RPMI7951 (cell line): Measurements from ENCODE around the gene C14orf180. TPM values are rescaled to one million over a fixed set of nuclear protein-coding genes. Genes with fewer than 3 reads are reported as not detected.
"Not testable (repeated sequence)": the region's sequence is repeated elsewhere in the genome, so short reads cannot be mapped to it uniquely, and the experiment has no call there.

Source experiments
- DNase-seq: peaks from one replicate; pipeline ENCODE4 v3.0.0-alpha.2; 2012; ENCODE audit warnings: low read depth
- total RNA-seq: library from RNA; depleted of rRNA; stranded (reverse); fragments of >200 nt; shearing (Covaris generic); gene quantifications from 2 replicates; pipeline ENCODE4 v1.2.3, GENCODE V29; 2014

C14orf180 gene
- total RNA-seq, 1 experiment from 2014 or later, result not detected

DNA sequence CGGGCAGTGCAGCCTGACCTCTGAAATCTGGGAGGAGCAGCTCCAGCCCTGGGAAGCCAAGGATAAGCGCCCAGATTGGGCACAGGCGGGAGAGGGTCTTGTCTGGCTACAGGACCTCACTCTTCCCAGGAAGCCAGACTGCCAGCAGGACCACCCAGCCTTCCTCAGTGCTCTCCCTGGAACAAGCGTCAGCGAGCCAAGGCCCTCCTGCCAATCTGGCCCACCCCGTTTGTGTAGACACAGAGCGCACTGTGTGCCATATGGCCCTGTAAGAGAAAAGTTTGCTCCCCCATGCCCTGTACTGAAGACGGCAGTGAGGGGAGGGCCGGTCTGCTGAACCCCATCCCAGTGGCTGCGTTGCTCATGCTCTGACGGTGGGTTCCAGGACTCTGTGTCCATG lies 1.2 kb upstream of the C14orf180 start:
- DNase-seq, result no peak

DNA sequence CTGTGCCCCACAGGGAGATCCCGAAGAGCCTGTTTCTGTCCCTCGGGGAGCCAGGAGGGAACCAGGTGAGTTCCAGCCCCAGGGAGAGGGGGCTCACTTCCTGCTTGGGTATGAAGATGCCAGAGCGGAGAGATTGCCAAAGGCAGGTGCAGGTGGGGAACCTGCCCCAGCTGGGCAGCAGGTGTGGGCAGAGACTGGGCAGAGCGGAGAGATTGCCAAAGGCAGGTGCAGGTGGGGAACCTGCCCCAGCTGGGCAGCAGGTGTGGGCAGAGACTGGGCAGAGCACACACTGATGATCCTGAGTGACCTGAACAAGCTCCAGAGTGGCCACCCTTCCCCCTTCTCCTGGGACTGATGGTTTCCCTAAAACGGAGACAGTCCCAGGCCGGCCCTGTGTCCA lies 375 bp downstream of the C14orf180 start:
- not testable (repeated sequence) for DNase-seq

DNA sequence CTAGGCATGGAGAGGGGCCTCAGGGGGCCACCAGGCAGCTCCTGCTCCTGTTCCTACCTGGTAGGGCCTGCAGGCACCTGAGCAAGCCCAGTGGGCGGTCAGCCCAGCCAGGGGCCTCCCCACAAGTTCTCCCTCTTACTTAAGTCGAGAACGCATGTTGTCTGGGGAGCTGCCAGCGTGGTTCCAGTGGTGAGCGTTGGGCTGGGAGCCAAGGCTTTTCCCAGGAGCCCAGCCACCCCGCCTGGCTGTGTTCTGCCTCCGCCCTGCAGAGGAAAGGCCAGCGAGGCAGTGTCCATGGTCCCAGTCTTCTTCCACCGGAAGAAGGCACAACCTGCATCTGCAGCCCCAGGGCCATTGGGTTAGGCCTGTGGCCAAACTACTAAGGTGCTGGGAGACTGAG lies 1.4 kb downstream of the C14orf180 start:
- peak; percentile 47 for DNase-seq

DNA sequence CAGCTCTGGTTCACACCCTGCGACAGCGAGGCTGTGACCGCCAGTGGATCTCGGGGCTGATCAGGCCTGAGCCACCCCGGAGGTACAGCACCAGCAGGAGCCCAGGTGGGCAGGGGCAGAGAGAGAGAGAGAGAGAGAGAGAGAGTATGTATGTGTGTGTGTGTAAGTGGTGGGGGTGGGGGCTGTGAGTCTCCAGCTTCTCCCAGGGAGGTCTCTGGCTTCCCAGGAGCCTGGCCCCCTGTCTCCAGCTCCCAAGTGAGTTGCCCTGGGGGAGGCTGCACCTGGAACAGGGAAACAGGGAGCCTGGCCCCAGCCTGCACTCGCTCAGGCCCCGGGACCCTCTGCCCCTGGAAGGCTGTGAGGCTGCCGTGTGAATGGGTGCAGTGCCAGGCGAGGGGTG lies 2.0 kb downstream of the C14orf180 start:
- DNase-seq, result no peak

DNA sequence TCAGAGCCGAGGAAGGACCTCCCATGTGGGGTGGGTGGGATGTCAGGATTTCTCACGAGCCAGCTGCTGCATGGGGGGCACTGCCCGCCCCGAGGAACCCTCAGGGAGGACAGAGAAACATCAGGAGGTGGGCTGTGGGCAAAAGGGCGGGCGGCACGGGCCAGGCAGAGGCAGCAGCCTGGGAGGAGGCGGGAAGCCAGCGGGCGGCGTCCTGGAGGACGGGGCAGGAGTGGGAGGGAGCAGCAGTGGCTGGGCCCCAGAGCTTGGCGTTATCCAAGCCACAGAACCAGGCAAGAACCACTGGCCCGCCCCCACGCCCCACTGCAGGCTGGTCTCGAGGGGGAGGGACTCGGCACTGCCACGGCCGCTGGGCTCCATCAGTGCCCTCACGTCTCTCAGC lies 2.4 kb downstream of the C14orf180 start:
- no peak for DNase-seq

DNA sequence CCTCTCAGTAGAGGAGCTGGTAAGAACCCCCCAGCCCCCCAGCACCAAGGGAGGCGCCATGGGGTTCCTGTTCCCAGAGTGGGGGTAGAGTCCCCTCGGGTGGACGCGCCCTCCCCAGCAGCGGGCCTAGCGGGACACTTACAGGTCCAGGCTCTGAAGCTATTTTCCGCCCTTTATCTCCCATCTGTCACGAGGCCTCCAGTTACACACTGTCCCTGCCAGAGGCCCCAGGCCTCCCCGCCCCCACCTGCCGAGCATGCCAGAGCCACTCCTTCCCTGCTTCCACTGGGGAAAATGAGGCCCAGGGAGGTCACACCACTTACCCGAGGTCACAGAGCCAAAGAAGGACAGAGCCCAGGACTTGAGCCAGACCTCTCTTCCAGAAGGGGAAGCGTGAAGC lies 3.1 kb downstream of the C14orf180 start:
- no peak for DNase-seq

DNA sequence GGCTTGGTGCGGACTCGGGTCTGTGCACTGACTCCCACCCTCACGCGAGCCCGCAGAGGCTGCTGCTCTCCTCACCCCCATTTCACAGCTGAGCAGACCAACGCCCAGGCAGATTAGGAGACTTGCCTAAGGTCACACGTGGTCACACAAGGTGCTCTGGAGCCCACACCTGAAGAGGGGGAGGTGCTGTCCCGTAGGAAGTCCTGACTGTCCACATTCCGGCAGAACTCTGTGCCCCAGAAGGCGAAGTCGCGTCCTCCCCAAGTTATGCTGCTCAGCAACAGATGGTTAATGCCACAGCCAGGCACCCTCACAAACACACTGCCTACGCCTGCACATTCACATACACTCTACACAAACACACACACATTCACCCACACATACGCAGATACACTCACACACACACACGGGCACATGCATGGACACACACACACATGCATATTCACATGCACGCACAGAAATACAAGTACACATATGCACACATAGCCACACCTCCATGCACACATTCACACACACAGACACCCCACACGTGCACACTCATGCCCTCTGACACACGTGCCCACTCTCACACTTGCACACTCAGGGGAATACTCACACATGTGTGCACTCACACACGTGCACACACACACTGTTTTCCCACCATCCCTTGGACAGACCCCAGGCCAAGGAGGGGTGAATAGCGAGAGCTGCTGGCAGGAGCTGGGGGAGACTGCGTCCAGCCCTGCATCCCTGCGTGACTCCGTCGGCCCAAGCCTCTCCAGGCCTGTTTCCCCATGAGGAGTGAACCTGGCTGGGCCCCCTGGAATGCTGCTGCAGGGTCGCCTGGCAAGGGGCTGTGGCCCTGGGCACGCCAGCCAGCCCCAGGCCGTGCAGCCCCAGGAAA lies 4.1 kb downstream of the C14orf180 start:
- no peak for DNase-seq

DNA sequence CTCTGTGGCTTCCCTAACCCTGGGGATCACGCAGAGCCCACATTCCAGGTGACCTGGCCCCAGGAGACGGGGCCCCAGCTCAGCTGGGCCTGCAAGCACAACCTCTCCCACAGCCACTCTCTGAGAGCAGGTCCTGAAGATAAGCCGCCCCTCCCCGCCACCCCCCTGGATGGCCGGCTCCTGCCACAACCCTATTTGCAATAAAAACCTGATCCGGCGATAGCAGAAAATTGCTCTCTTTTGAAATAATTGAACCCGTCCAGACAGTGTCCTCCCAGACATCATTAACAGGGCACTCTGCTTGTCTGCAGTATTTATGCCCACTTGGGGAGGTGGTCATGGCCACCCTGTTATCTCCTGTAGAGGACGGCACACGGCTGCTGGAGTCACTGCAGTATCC lies 5.0 kb downstream of the C14orf180 start:
- no peak for DNase-seq

DNA sequence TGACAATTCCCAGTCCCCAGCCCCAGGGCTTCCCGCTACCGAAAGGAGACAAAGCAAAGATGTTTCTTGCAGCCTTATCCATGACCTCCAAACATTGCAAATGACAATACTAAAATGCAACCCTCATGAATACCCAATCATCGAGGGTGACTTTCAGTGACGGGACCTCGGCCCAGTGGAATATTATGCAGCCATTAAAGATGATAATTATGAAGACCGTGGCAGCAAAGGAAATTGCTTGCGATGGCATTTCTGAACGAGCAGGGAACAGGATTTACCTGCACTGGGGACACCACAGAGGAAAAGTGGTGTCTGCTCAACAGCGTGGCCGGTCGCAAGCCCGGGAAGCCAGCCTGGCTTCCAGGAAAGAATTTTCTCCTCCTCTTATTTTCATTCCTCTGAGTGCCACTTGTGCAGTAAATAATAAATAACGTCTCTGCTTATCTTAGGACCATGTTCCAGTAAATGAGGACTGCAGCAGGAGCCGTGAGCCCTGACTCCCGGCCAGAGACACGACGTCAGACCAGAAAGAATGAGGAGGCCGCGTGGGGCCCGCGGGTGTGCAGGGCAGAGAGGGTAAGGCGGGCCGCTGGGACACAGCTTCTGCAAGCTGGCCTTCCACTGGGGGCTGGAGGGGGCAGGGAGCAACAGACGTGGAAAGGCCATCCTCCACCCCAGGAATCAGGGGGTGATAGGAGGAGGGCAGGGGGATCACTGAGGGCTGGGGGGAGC lies 6.6 kb downstream of the C14orf180 start:
- no peak for DNase-seq

DNA sequence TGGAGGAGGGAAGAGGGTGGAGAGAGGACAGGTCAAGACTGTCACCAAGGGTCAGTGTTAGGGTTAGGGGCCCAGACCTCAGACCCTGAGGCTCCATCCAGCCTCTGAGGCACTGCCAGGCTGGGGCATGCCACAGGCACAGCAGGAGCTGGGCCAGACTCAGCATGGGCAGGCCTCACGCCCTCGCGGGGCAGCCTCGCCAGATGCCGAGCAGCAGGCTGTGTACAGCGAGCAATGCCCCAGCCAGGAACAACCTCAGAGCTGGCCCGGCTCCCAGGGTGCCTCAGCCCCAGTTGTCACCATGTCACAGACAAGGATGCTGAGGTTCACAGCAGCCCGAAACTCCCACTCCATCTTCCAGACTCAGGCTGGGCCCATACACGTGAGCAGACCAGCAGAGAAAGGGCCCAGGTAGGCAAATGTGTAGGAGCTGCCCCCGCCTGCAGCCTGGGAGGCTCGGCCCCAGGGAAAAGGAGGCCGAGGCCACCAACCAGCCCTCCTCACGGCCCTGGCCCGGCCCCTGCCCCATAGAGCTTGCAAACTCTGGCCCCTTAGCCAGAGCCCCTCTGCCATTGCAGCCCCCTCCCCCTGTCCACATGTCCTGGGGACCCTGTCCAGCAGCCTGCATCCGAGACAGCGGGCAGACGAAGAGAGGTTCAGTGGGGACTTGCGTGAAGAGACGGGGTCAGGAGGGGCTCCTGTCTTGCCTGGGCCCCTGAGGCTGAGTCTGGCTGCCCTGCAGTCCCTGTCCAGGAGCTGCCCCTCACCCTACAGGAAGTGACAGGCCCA lies 7.5 kb downstream of the C14orf180 start:
- no peak for DNase-seq

DNA sequence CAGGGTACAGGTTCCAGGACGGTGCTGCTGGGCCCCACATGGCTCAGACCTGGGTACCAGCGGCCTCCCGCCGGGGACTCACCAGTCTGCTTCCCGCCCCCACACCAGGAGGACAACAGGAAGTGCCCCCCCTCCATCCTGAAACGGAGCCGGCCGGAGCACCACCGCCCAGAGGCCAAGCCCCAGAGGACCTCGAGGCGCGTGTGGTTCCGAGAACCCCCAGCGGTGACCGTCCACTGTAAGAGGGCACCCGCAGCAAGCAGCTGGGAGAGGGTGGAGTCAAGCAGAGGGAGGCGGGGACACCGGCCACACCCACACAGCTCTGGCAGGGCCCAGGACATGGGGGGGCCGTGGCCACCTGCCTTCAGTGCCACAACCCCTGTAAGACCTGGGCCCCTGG lies 8.1 kb downstream of the C14orf180 start:
- no peak for DNase-seq

DNA sequence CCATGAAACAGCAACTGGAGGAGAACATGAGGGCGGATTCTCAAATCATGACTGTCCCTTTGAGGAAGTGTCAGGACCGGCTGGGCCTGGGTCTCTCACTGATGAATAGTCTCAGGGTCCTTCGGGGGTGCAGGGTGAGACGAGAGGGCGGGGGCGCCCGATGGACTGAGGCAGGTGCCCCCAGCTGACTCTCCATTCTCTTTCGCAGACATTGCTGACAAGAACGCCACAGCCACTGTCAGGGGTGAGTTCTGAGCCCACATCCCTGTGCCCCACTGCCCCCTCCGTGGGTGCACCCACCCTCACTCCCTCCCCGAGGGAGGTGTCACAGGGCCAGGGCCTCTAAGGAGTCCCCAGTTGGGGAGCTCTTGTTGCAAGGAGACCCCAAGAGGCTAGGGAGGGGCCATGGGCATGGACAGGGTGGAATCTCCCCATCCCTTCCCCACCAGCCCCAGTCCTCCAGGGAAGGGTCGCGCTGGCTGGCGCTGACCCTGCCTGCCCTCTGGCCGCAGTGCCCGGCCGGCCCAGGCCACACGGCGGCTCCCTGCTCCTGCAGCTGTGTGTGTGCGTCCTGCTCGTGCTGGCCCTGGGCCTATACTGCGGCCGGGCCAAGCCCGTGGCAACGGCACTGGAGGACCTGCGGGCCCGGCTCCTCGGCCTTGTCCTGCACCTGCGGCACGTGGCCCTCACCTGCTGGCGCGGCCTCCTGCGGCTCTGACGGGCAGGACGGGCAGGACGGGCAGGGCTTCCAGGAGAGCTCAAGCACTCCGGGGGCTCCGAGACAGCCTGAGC lies 8.7 kb downstream of the C14orf180 start:
- no peak for DNase-seq

DNA sequence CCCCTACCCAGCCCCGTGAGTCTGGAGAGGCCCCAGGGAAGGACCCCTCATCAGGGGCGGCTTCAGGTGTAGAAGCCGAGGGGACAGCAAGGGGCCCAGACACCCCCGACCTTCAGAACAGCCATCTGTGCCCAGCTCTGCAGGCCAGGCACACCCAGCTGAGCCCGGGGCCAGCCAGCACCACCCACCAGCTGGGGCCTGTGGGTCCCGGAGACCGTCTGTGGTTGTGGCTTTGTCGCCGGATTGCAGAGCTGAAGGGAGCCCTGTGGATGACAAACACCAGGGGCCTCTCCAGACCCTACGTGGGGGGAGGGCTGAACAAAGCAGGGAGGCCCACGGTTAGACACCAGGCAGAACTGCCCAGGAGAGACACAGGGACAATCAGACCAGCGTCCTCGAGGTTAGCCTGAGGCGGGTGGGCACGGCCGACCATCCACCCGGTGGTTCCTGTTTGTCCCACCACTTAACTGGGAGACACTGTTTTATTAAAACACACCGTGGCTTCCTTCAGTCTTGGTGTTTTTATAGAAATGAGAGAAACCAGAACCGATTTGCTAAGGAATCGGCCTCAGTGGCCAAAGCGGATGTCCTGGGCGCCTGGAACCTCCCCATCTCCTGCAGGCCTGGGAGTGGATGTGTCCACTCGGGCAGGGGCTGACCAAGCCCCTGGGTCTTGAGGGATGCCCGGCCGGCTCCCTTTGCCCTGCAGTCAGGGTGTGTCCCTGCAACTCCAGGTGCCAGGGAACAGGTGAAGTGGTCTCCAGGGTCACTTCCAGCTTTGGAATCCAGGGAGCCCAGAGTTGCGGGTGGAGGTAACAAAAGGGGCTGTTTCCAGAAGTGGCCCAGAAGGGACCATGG lies 10.0 kb downstream of the C14orf180 start:
- no peak for DNase-seq

DNA sequence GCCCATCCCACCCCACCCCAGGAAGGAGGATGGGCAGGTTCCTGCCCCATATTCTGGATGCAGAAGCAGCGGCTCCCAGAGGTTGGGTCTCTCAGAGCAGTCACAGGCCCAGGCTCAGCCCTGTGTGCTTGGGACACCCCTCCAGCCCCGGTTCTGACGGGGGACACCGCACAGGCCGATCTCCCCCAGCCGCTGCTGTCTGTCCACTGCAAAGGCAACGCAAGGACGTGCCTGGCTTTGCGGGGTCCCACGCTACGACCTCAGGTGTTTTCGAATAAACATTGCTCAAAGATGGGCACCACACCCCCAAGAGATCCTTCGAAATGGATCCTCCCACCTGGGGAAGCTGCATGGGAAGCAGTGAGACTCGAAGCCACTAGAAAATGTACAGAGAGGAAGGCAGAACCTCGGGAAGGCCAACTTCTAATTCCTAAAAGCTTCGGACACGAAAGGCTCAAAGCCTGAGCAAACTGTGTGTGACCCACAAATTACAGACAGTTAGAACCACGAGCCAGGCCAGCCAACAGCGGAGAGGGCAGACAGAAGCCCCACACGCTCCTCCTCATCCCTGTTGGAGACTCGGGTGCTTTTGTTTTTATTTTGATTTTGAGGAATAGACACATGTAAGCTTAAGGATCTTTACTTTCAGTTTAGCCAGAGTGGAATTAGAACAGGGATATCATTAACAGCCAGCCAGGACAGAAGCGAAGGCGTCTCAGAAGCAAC lies 10.8 kb downstream of the C14orf180 start:
- no peak for DNase-seq

DNA sequence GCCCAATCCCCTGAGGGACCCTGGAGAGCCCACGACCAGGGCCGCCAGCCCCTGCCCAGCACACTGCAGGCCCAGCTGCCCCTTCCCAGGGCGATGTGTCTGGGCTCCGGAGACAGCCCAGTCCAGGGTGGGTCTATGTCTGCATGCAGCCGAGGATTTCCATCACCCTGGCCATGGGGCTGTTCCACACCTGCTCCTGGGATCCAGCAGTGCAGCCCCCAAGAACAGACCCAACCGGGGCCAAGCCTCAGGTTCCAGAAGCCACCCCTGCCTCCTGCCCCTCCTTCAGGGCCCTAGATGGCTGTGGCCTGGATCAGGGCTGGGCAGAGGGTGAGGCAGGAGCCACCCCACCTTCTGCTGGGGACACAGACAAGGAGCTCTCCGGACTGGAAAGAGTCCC lies 11.5 kb downstream of the C14orf180 start:
- no peak for DNase-seq

DNA sequence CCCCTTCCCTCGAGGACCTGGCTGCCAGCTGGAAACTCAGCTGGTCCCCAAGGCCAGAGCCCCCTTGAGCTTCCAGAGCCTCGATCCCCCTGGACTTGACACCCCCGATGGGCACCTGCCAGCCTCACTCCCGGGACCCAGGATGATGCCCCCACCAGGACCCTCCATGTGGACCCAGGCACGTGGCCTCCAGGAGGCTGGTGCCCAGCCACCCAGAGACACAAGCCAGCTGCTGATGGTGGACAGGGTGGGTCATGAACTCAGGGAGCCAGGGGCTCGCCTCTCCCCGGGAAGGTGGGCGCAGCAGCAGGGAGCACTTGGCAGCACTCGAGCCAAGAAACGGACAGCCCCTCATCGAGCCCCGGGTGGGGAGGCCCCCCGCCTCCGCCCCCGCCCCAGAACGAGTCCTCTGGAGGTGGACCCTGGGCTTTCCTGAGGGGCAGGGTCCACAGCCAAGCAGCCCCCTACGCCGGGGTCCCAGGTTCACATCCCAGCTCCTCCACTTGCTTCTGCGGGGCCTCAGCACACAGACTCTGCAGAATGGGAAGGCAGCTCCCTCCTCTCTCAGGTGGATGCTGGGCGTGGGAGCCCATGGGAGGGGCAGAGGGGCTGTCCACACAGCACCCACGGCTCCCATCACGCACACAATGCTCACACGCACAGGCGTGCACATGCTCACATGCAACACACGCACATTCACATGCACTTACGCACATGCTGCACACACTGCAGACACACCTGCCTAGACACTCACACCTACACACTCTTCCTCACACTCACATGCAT lies 12.1 kb downstream of the C14orf180 start:
- no peak for DNase-seq

DNA sequence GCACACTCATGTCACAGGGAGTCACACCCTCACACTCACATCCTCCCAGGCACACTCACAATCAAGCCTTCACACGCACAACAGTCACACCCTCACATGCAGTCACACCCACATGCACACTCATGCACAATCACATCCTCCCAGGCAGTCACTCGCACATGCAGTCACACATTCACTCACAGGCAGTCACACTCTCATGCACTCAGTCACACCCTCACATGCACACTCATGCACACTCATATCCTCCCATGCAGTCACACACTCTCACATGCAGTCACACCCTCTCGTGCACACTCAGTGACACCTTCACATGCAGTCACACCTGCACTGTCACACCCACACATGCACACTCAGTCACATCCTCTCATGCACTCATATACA lies 12.7 kb downstream of the C14orf180 start:
- DNase-seq, result no peak

DNA sequence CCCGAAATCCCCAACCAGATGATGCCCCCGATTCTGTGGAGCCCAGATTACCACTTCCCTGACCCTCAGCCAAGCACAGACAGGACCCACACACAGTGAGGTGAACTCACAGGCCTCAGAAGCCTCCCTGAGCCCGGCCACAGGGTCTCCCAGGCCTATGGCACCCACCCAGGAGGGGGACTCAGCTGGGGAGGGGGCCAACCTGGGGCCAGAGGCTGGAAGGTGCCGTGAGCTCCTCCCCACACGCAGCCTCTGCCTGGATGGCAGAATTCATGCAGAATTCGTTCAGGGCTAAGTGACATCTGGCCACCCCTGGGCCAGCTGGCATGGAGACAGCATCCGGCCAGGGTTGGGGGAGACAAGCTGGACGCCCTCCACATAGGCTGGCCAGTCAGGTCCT lies 13.2 kb downstream of the C14orf180 start:
- no peak for DNase-seq

DNA sequence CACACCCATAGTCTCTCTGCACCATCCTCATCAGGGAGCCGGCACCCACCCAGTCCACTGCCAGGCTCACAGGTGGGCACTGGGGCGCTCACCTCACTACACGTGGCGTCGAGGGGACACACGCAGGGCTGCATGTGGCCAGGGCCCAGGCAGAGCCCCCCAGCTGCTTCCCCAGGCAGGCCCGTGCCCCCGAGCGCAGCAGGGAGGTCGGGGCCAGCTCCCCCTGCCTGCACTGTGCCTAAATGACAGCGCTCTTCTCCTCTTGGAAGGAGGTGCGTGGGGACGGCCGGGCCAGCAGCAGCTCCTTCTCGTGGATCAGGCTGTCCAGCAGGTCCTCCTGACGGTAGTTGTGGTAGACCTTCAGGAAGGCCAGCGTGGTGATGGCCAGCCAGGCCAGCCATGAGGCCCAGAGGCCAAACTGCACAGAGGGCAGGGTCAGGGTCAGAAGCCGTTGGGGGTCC lies 13.7 kb downstream of the C14orf180 start:
- DNase-seq, result no peak
